K562 (cell line): ENCODE measurements around the gene PSMB7. TPM values are rescaled to one million over a fixed set of nuclear protein-coding genes. Genes with fewer than 3 reads are reported as not detected.

ENCODE experiments used
- CBX5 ChIP-seq: IDR thresholded peaks from 2 replicates; pipeline ENCODE4 v1.6.1; 2014; ENCODE audit warnings: low read depth, borderline replicate concordance
- CSDE1 ChIP-seq, 2 experiments: fragments of 450-650 bp; IDR thresholded peaks; 2 replicates each; pipeline ENCODE4 v1.6.1; 2016; ENCODE audit warnings: mild to moderate bottlenecking in 1 of 2
- ELF2 ChIP-seq: fragments of 250-450 bp; sonication (Bioruptor Pico); IDR thresholded peaks from 2 replicates; pipeline ENCODE4 v1.5.0; 2021; ENCODE audit warnings: mild to moderate bottlenecking
- ELF4 ChIP-seq: fragments of 450-650 bp; formaldehyde crosslinking; IDR thresholded peaks from 2 replicates; pipeline ENCODE4 v1.4.0; 2022; ENCODE audit warnings: missing genetic modification characterization
- MAFF ChIP-seq: IDR thresholded peaks from 2 replicates; pipeline ENCODE4 v1.6.1; 2012; ENCODE audit warnings: low read length, improper control_type of control experiment
- MCM5 ChIP-seq: fragments of 450-650 bp; IDR thresholded peaks from 2 replicates; pipeline ENCODE4 v1.6.1; 2016; ENCODE audit warnings: low read depth
- MTA3 ChIP-seq: fragments of 450-650 bp; formaldehyde crosslinking; IDR thresholded peaks from 2 replicates; pipeline ENCODE4 v1.6.1; 2017; ENCODE audit warnings: mild to moderate bottlenecking, borderline replicate concordance
- MXI1 ChIP-seq: IDR thresholded peaks from 2 replicates; pipeline ENCODE4 v1.6.1; 2011; ENCODE audit warnings: low read depth, mild to moderate bottlenecking, improper control_type of control experiment, low read length
- NFIX ChIP-seq: fragments of 250-450 bp; sonication (Bioruptor Pico); IDR thresholded peaks from 2 replicates; pipeline ENCODE4 v1.4.0; 2020; ENCODE audit warnings: low read depth, mild to moderate bottlenecking, moderate library complexity
- NFXL1 ChIP-seq: fragments of 450-650 bp; formaldehyde crosslinking; IDR thresholded peaks from 2 replicates; pipeline ENCODE4 v1.4.0; 2021; ENCODE audit warnings: mild to moderate bottlenecking
- POLR3A ChIP-seq: IDR thresholded peaks from 2 replicates; pipeline ENCODE4 v1.6.1; 2011; ENCODE audit warnings: borderline replicate concordance, mild to moderate bottlenecking, moderate library complexity; ENCODE audit not compliant: insufficient read length, insufficient read depth; ENCODE audit errors: extremely low read depth
- RBM15 ChIP-seq: fragments of 200-400 bp; formaldehyde crosslinking; IDR thresholded peaks from 2 replicates; pipeline ENCODE4 v1.6.1; 2018; ENCODE audit warnings: mild to moderate bottlenecking, low read length, moderate library complexity; ENCODE audit not compliant: insufficient read depth
- RBM22 ChIP-seq: fragments of 200-400 bp; formaldehyde crosslinking; IDR thresholded peaks from 2 replicates; pipeline ENCODE4 v1.6.1; 2018; ENCODE audit warnings: low read length, low read depth; ENCODE audit not compliant: poor library complexity, severe bottlenecking
- SAFB2 ChIP-seq: fragments of 200-400 bp; formaldehyde crosslinking; IDR thresholded peaks from 2 replicates; pipeline ENCODE4 v1.6.1; 2018; ENCODE audit warnings: borderline replicate concordance, low read length, low read depth, moderate library complexity; ENCODE audit not compliant: severe bottlenecking
- SRF ChIP-seq, 2 experiments: fragments of 250-450, 450-650 bp in 1 of 2; sonication (Bioruptor Pico) in 1 of 2; sonication (generic) in 1 of 2; formaldehyde crosslinking; IDR thresholded peaks; 2 replicates each; pipeline versions ENCODE4 v1.5.0 to v1.5.1; 2020 to 2022; ENCODE audit warnings: mild to moderate bottlenecking in 1 of 2, missing genetic modification reagents in 1 of 2
- ZNF583 ChIP-seq: fragments of 250-450 bp; sonication (Bioruptor Pico); IDR thresholded peaks from 2 replicates; pipeline ENCODE4 v1.4.0; 2020
- ZSCAN32 ChIP-seq: fragments of 450-650 bp; formaldehyde crosslinking; IDR thresholded peaks from 2 replicates; pipeline ENCODE4 v1.4.0; 2020; ENCODE audit warnings: mild to moderate bottlenecking, moderate library complexity
- polyA plus RNA-seq, 8 experiments: library from polyadenylated mRNA; depleted of rRNA in 4 of 8; stranded (reverse) in 5 of 8; unstranded in 3 of 8; fragments of >200 nt; fragmentation: Nextera tagmentation in 2 of 8; fragmentation: Illumina TruSeq in 1 of 8; extraction: Ambion mirVana in 2 of 8; extraction: Trizol in 1 of 8; gene quantifications; 2 replicates each; pipeline versions ENCODE4 v1.2.1 to v1.2.3, GENCODE V29; 2011 to 2014; ENCODE audit warnings: inconsistent platforms in 1 of 8, missing spikeins in 1 of 8
- total RNA-seq, 7 experiments: library from RNA; depleted of rRNA in 6 of 7; stranded (reverse); fragments of >200 nt in 6 of 7; fragmentation: Illumina TruSeq in 2 of 7; extraction: Trizol in 2 of 7; gene quantifications; 2 replicates each; pipeline versions ENCODE4 v1.2.1 to v1.2.3, GENCODE V29; 2011 to 2021; ENCODE audit warnings: low replicate concordance in 1 of 7
- TF ChIP-seq, protein P1 (sequence below): fragments of 200-800 bp; sonication (Bioruptor generic); IDR thresholded peaks from 2 replicates; pipeline ENCODE4 v1.6.1; 2017; ENCODE audit warnings: missing genetic modification characterization, missing compliant biosample characterization
- TF ChIP-seq, protein P2 (sequence below): sonication (generic); formaldehyde crosslinking; IDR thresholded peaks from 2 replicates; pipeline ENCODE4 v1.8.1; 2022; ENCODE audit warnings: missing genetic modification reagents
- TF ChIP-seq, protein P3 (sequence below): fragments of 250-450 bp; sonication (Bioruptor Pico); IDR thresholded peaks from 2 replicates; pipeline ENCODE4 v1.5.0; 2020; ENCODE audit warnings: mild to moderate bottlenecking
- TF ChIP-seq, protein P4 (sequence below): fragments of 450-650 bp; formaldehyde crosslinking; IDR thresholded peaks from 2 replicates; pipeline ENCODE4 v1.4.0; 2022; ENCODE audit warnings: missing genetic modification characterization
- TF ChIP-seq, protein P5 (sequence below): fragments of 250-450 bp; sonication (Bioruptor Pico); IDR thresholded peaks from 2 replicates; pipeline ENCODE4 v1.5.0; 2021

Gene PSMB7
- total and polyA plus RNA-seq, 9 of the 15 experiments (the other 6 are each of a cell fraction or from before 2014, with no cell fraction given): 321 to 978 (median 407) TPM

DNA sequence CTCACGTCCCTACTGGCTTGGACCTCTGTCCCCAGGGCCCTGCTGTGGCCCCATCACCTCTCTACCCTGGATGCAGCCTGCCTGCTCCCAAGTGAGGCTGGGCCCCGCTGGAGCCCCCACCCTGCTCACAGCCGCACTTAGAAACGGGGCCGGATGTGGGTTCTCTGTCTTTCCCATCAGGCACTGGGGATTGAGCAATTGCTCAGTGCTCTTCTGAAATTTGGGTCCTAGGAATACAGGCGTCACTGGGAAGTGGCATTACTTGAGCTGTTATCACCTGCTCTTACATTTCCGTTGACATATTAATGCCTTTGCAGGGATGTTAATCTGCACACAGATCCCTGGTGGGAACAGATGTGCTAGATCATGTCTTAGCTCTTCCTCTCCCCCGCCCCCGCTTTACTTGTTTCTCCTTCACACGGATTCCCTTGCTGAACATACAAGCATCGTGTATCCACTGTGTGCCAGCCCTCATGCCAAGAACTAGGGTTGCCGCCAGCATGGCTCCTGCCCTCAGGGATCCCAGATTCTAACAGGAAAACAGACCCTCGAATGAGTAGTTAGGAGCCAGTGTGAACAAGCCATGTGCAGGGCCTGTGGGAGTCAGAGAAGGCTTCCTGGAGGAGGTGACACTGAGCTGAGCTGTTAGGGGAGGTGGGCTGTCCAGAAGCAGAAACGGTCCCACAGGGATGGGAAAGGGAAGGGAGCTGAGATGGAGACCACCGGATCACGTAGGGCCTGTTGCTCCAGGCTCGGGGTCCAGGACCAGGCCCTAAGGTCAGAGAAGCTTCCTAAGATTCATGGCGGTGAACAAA is 92.4 kb downstream of the PSMB7 start (continued):
- TF ChIP-seq SAFB2 (no peak), ELF2 (CRISPR knock-in tag) (no peak), CSDE1 (IDR thresholded peaks at IDR 0.05) (no peak), CBX5 (no peak), ZSCAN32 (CRISPR knock-in tag) (no peak), NFIX (CRISPR knock-in tag) (no peak), ELF4 (CRISPR knock-in tag) (no peak), RBM15 (no peak), MAFF (no peak), MTA3 (no peak), NFXL1 (CRISPR knock-in tag) (no peak), POLR3A (no peak), RBM22 (no peak), MCM5 (no peak), SRF (CRISPR knock-in tag; IDR thresholded peaks at IDR 0.05) (no peak), ZNF583 (CRISPR knock-in tag) (no peak), MXI1 (no peak)
- TF ChIP-seq, protein P1, sequence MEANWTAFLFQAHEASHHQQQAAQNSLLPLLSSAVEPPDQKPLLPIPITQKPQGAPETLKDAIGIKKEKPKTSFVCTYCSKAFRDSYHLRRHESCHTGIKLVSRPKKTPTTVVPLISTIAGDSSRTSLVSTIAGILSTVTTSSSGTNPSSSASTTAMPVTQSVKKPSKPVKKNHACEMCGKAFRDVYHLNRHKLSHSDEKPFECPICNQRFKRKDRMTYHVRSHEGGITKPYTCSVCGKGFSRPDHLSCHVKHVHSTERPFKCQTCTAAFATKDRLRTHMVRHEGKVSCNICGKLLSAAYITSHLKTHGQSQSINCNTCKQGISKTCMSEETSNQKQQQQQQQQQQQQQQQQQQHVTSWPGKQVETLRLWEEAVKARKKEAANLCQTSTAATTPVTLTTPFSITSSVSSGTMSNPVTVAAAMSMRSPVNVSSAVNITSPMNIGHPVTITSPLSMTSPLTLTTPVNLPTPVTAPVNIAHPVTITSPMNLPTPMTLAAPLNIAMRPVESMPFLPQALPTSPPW (CRISPR knock-in tag): peak; percentile 69
- TF ChIP-seq, protein P2, sequence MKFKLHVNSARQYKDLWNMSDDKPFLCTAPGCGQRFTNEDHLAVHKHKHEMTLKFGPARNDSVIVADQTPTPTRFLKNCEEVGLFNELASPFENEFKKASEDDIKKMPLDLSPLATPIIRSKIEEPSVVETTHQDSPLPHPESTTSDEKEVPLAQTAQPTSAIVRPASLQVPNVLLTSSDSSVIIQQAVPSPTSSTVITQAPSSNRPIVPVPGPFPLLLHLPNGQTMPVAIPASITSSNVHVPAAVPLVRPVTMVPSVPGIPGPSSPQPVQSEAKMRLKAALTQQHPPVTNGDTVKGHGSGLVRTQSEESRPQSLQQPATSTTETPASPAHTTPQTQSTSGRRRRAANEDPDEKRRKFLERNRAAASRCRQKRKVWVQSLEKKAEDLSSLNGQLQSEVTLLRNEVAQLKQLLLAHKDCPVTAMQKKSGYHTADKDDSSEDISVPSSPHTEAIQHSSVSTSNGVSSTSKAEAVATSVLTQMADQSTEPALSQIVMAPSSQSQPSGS: no peak
- TF ChIP-seq, protein P3, sequence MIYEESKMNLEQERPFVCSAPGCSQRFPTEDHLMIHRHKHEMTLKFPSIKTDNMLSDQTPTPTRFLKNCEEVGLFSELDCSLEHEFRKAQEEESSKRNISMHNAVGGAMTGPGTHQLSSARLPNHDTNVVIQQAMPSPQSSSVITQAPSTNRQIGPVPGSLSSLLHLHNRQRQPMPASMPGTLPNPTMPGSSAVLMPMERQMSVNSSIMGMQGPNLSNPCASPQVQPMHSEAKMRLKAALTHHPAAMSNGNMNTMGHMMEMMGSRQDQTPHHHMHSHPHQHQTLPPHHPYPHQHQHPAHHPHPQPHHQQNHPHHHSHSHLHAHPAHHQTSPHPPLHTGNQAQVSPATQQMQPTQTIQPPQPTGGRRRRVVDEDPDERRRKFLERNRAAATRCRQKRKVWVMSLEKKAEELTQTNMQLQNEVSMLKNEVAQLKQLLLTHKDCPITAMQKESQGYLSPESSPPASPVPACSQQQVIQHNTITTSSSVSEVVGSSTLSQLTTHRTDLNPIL: no peak
- TF ChIP-seq, protein P4, sequence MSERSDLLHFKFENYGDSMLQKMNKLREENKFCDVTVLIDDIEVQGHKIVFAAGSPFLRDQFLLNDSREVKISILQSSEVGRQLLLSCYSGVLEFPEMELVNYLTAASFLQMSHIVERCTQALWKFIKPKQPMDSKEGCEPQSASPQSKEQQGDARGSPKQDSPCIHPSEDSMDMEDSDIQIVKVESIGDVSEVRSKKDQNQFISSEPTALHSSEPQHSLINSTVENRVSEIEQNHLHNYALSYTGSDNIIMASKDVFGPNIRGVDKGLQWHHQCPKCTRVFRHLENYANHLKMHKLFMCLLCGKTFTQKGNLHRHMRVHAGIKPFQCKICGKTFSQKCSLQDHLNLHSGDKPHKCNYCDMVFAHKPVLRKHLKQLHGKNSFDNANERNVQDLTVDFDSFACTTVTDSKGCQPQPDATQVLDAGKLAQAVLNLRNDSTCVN (CRISPR knock-in tag): no peak
- TF ChIP-seq, protein P5, sequence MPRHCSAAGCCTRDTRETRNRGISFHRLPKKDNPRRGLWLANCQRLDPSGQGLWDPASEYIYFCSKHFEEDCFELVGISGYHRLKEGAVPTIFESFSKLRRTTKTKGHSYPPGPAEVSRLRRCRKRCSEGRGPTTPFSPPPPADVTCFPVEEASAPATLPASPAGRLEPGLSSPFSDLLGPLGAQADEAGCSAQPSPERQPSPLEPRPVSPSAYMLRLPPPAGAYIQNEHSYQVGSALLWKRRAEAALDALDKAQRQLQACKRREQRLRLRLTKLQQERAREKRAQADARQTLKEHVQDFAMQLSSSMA: no peak
